Activated T-cell treated with anti-CD3 and anti-CD28 coated beads, Interleukin-2, amount 50 U/mL, for 72 hours (primary cell): ENCODE data around the gene TEKT5. TPM values are rescaled to one million over a fixed set of nuclear protein-coding genes. Genes with fewer than 3 reads are reported as not detected.
"Not testable (repeated sequence)": the region's sequence is repeated elsewhere in the genome, so short reads cannot be mapped to it uniquely, and the experiment has no call there.

Source experiments
- ATAC-seq, 2 donors: fragments of 150-1000 bp; cut with Tn5 transposase; replicated peaks in 1 of 2; 2 replicates each; pipeline ENCODE4 v1.10.0; 2021; ENCODE audit warnings: moderate library complexity in 2 of 2, mild to moderate bottlenecking in 1 of 2
- DNase-seq, 2 donors: peaks; one replicate each; pipeline ENCODE4 v3.0.0; 2021 to 2022; ENCODE audit warnings: mixed read lengths in 1 of 2
- H3K27ac Mint-ChIP-seq: one replicate; pipeline ENCODE4 v1.8.0; 2022; ENCODE audit warnings: mild to moderate bottlenecking, moderate library complexity, mixed read lengths
- H3K27me3 Mint-ChIP-seq: one replicate; pipeline ENCODE4 v1.8.0; 2022; ENCODE audit warnings: low read depth, mixed read lengths
- H3K36me3 Mint-ChIP-seq, 2 donors: one replicate each; pipeline ENCODE4 v1.8.0; 2022; ENCODE audit warnings: mixed read lengths in 2 of 2, mild to moderate bottlenecking in 1 of 2; ENCODE audit not compliant: insufficient read depth in 2 of 2
- H3K4me1 Mint-ChIP-seq: one replicate; pipeline ENCODE4 v1.8.0; 2022; ENCODE audit warnings: low read depth, mixed read lengths
- H3K4me3 Mint-ChIP-seq, 2 donors: one replicate each; pipeline ENCODE4 v1.8.0; 2022; ENCODE audit warnings: mild to moderate bottlenecking in 2 of 2, mixed read lengths in 2 of 2, moderate library complexity in 2 of 2
- H3K9me3 Mint-ChIP-seq, 2 donors: one replicate each; pipeline ENCODE4 v1.8.0; 2022; ENCODE audit warnings: mixed read lengths in 2 of 2
- total RNA-seq, 2 donors: library from RNA; stranded (reverse); gene quantifications; one replicate each; pipeline ENCODE4 v1.2.3, GENCODE V29; 2022

Gene TEKT5
- total RNA-seq, 2 donors from 2014 or later, result 0.23 TPM; not detected in 1

DNA sequence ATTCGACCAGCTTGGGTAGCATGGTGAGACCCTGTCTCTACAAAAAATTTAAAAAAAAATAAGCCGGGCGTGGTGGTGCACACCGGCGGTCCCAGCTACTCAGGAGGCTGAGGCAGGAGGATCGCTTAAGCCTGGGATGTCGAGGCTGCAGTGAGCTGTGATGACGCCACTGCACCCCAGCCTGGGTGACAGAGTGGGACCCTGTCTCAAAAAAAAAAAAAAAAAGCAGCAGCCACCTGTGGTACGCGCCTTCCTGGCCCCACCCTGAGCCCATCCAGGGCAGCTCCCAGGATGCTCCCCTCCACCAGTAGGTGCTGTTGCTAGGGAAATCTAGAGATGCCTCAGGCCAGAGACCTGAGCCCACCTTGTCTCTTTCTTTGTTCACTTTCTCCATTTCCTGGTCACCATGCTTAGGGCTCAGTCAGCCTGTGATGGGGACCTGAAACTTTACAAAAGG is 47.4 kb downstream of the TEKT5 start:
- H3K9me3 Mint-ChIP-seq, result no peaks in the 10 kb centered on the region

DNA sequence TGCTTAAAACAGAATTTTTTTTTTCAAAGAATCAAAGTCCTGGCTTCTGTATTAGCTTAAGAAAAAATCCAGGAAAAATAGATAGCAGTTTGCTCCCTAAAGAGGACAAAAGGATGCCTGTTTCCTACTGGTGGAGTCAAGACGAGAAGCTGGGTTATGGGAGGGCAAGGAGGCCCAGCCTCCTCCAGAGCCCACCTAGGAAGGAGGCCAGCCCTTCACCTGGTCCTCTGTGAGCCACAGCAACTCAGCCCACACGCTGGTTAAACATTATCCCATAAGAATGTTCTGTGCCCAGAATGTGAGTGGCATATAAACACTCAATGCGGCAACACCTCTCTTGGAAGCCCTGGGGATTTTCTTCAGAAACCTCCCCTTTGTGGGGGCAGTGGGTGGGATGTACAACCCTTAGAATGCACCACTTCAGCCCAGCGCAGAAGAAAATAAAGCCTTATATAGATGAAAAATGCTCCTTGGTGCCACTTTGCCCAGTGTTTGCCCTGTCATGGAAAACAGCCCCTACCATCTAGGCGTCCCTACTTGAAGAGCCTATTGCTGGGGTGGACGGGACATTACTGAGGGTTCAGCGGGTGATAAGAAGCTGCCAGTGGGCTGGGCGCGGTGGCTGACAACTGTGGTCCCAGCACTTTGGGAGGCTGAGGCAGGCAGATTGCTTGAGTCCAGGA is 48.0 kb downstream of the TEKT5 start:
- H3K9me3 Mint-ChIP-seq, result no peaks in the 10 kb centered on the region
- no peaks in the 10 kb centered on the region for H3K36me3 Mint-ChIP-seq
- DNase-seq, result no peak
- H3K4me1 Mint-ChIP-seq, result no peaks in the 10 kb centered on the region
- no peaks in the 10 kb centered on the region for H3K27me3 Mint-ChIP-seq
- ATAC-seq, result no peak
- no peak overlapping the region for H3K27ac Mint-ChIP-seq
- no peak overlapping the region for H3K4me3 Mint-ChIP-seq

More for the DNA sequence above, 47.4 kb downstream of the TEKT5 start:
- no peaks in the 10 kb centered on the region for H3K27me3 Mint-ChIP-seq
- H3K36me3 Mint-ChIP-seq, result no peaks in the 10 kb centered on the region
- H3K27ac Mint-ChIP-seq, result no peak overlapping the region
- DNase-seq, result no peak
- no peak for ATAC-seq
- H3K4me1 Mint-ChIP-seq, result no peaks in the 10 kb centered on the region
- no peak overlapping the region for H3K4me3 Mint-ChIP-seq

DNA sequence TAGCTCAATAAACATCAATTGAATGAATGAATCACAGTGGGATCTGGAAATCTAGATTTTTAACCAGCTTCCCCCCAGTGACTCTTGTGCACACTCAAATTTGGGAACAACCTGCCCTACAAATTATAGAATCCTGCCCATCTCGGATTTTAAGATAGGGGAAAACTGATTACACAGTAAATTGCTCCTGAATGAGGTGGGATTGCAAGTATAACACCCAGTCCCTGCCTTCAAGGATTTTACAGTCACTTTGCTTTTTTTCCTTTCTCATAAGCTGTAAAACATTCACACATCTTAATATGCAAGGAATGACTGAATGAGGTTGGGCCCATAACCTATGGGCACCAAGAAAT is 48.5 kb downstream of the TEKT5 start:
- H3K27ac Mint-ChIP-seq, result no peak overlapping the region
- H3K9me3 Mint-ChIP-seq, result no peaks in the 10 kb centered on the region
- H3K4me1 Mint-ChIP-seq, result no peaks in the 10 kb centered on the region
- H3K36me3 Mint-ChIP-seq, result no peaks in the 10 kb centered on the region
- DNase-seq (no peak), ATAC-seq (no peak)
- no peaks in the 10 kb centered on the region for H3K27me3 Mint-ChIP-seq
- H3K4me3 Mint-ChIP-seq, result no peak overlapping the region

DNA sequence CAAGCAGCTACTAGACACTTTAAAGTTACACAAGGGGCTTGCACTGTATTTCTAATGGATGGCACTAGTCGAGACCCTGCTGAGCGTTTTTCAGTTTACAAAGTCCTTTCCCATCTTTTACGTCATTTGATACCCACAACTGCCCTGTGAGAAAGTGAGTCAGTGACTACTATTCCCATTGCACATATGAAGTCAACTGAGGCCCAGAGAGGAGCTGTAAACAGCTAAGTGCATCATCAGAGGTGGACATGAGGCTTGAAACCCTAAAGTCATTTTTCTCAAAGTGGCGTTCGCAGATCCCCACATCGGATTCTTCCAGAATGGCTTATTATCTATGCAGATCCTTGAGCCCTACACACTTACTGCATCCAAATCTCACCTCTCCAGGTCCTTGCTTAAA is 50.6 kb downstream of the TEKT5 start:
- H3K4me1 Mint-ChIP-seq, result no peaks in the 10 kb centered on the region
- H3K27ac Mint-ChIP-seq, result no peak overlapping the region
- DNase-seq, result no peak
- H3K4me3 Mint-ChIP-seq, result no peak overlapping the region
- no peak for ATAC-seq
- no peaks in the 10 kb centered on the region for H3K27me3 Mint-ChIP-seq
- H3K36me3 Mint-ChIP-seq, result no peaks in the 10 kb centered on the region
- no peaks in the 10 kb centered on the region for H3K9me3 Mint-ChIP-seq

DNA sequence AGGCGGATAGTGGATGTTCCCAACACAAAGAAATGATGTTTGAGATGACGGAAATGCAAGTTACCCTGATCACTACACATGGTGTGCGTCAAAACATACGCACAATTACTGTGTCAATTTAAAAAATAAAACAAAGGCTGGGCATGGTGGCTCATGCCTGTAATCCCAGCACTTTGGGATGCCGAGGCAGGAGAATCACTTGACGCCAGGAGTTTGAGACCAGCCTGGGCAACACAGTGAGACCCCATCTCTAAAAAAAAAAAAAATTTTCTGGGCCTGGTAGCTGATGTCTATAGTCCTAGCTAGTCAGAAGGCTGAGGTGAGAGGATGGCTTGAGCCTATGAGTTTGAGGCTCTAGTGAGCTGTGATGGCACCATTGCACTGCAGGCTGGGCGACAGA is 51.8 kb downstream of the TEKT5 start:
- DNase-seq (no peak), ATAC-seq (no peak)
- Mint-ChIP-seq H3K4me1 (no peaks in the 10 kb centered on the region), H3K4me3 (no peak overlapping the region), H3K9me3 (no peaks in the 10 kb centered on the region), H3K27ac (no peak overlapping the region), H3K36me3 (no peaks in the 10 kb centered on the region), H3K27me3 (no peaks in the 10 kb centered on the region)

DNA sequence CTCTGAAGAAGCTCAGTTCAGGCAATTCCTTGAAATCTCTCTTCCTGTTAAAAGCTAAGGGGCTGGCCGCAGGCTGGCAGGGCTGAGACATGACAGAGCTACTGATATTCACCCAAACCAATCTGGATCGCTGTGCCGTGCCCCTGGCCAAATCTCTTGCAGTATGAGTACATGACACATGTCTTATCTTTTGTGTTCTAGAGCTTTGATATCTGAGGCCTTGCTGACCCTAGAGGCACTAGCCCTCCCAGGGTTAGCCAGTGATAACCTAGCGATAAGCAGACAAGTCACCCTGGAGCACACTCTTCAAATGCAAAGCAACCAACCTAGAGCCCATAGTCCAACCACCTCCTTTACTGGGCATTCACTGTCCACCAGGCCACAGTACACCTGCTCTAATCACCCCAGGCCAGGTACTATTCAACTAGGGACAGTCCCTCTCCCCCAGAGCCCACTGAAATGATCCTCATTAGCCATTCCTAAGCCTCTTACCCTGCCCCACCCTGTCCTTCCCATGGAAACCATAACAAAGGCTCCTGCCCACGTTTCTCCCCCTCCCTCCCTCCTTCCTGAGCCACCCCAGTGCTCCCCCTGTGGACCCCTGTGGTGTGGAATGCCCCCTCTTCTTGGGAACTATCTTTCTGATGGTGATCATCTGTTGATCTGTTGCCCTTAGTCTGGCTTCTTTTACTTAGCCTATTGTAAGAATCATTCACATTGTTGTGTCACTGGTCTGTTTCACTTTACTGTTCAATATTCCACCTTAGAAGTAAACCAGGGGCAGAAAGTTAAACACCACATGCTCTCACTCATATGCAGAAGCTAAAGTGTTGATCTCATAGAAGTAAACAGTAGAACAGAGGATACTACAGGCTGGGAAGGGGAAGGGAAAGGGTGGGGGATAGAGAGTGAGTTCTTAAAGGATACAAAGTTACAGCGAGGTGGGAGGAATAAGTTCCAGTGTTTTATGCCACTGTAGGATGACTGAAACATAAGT is 52.5 kb downstream of the TEKT5 start:
- Mint-ChIP-seq H3K27me3 (no peaks in the 10 kb centered on the region), H3K9me3 (no peaks in the 10 kb centered on the region), H3K4me1 (no peaks in the 10 kb centered on the region), H3K4me3 (no peak overlapping the region), H3K27ac (no peak overlapping the region), H3K36me3 (no peaks in the 10 kb centered on the region)
- ATAC-seq (no peak), DNase-seq (no peak)

DNA sequence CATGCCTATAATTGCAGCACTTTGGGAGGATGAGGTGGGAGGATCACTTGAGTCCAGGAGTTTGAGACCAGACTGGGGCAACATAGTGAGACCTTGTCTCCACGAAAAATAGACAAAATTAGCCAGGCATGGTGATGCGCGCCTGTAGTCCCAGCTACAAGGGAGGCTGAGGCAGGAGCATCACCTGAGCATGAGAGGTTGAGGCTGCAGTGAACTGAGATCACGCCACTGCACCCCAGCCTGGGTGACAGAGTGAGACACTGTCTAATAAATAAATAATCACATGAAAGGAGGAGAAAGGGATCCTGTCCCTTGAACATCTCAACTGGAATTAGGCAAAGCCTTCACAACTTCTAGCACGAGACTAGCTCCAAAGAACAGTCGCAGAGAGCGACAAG is 53.2 kb downstream of the TEKT5 start:
- ATAC-seq (no peak), DNase-seq (no peak)
- Mint-ChIP-seq H3K9me3 (no peaks in the 10 kb centered on the region), H3K27ac (no peak overlapping the region), H3K4me1 (no peaks in the 10 kb centered on the region), H3K27me3 (no peaks in the 10 kb centered on the region), H3K4me3 (no peak overlapping the region), H3K36me3 (no peaks in the 10 kb centered on the region)

DNA sequence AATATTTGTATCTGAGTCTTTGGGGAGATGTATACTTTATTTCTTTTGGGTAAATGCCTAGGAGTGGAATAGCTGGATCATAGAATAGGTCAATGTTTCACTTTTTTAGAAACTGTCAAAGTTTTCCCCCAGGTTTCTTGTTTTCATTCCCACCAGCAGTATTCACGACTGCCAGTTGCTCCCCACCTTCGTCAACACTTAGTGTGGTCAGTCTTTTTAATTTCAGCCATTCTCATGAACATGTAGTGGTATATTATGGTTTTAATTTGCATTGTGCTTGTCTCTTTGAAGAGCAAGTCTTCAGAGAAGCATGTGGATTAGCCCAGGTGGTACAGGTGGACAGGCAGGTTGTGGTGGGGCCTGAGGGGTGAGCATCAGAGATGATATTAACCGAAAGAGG is 53.8 kb downstream of the TEKT5 start:
- H3K36me3 Mint-ChIP-seq, result no peaks in the 10 kb centered on the region
- ATAC-seq (no peak), DNase-seq (no peak)
- no peaks in the 10 kb centered on the region for H3K4me1 Mint-ChIP-seq
- H3K27me3 Mint-ChIP-seq, result no peaks in the 10 kb centered on the region
- no peak overlapping the region for H3K27ac Mint-ChIP-seq
- no peak overlapping the region for H3K4me3 Mint-ChIP-seq
- no peaks in the 10 kb centered on the region for H3K9me3 Mint-ChIP-seq

DNA sequence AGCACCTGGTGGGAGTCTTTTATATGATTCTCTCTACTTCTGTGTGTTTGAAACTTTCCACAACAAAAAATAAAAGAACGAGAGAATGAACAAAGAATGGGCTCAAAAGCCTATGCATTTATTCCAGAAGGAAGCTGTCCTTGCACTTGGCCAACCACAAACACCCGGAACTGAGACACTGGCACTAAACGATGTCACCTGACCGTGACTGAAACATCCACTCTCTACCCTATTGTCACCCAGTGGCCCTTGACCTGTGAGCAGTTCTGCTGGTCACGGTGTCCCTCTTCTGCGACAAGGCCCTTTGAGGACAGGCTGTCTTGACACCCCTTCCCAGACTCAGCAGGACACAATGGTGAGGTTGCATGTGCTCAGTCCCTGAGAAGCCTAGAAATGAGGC is 56.6 kb downstream of the TEKT5 start:
- H3K36me3 Mint-ChIP-seq, result no peaks in the 10 kb centered on the region
- no peaks in the 10 kb centered on the region for H3K9me3 Mint-ChIP-seq
- DNase-seq (no peak), ATAC-seq (no peak)
- H3K4me3 Mint-ChIP-seq, result no peak overlapping the region
- no peak overlapping the region for H3K27ac Mint-ChIP-seq
- no peaks in the 10 kb centered on the region for H3K4me1 Mint-ChIP-seq
- no peaks in the 10 kb centered on the region for H3K27me3 Mint-ChIP-seq

DNA sequence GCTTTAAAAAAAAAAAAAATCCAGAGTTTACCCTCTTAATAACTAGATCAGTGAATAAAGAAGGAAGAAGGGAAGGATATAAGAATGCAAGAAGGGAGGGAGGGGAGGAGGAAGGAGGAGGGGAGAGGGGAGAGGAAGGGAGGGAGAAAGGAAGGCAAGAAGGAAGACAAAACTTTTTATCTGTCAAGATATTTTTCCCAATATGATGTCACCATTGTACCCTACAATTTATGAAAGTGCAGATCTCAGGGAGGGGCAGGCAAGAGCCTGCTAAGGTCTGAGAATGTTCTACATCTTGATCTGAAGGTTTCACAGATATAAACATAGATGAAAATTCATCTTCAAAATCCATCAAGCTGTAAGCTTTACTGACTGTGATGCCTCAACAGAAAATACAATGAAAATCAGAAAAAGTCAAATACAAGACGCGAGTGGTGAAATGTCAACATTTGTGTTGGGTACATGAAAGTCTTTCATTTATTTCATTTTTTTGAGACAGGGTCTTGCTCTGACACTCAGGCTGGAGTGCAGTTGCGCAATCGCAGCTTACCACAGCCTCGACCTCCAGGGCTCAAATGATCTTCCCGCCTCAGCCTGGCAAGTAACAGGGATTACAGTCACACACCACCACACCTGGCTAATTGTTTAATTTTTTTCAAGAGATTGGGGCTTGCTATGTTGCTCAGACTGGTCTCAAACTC is 57.2 kb downstream of the TEKT5 start:
- Mint-ChIP-seq H3K9me3 (no peaks in the 10 kb centered on the region), H3K4me3 (no peak overlapping the region), H3K4me1 (no peaks in the 10 kb centered on the region), H3K27me3 (no peaks in the 10 kb centered on the region), H3K36me3 (no peaks in the 10 kb centered on the region), H3K27ac (no peak overlapping the region)
- DNase-seq, result no peak
- no peak for ATAC-seq

DNA sequence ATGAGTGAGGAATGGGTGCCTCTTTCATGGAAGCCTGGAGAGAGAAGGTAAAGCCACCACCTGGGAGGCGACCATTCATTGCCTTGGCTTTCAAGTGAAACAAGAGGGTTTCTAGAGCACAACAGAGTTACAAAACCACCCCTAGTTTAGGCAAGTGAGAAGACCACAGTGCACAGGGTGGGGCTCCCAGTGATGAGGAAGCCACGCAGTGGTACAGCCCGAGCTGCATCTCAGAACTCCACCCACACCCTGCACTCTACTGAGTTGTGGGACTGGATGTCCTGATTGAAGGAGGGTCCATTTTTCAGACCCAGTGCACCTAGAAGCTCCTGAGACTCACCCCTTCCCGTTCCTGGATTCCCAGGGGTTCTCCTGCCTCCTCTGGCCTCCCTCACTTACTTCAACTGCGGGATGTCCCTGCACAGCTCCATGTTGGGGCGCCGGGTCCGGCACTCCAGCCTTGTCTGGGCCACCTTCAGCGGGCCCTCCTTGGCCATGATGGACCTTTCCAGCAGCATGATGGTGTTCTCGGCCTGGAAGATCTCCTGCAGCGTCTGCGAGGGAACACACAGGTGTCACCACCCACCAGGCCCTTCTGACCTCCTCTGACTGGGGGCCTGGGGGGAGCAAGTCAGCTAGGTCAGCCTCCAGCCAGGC is 59.2 kb downstream of the TEKT5 start:
- H3K9me3 Mint-ChIP-seq, result no peaks in the 10 kb centered on the region
- no peak overlapping the region for H3K4me3 Mint-ChIP-seq
- no peak overlapping the region for H3K27ac Mint-ChIP-seq
- H3K27me3 Mint-ChIP-seq, result no peaks in the 10 kb centered on the region
- H3K4me1 Mint-ChIP-seq, result no peaks in the 10 kb centered on the region
- H3K36me3 Mint-ChIP-seq, result no peaks in the 10 kb centered on the region
- no peak for DNase-seq
- no peak for ATAC-seq

DNA sequence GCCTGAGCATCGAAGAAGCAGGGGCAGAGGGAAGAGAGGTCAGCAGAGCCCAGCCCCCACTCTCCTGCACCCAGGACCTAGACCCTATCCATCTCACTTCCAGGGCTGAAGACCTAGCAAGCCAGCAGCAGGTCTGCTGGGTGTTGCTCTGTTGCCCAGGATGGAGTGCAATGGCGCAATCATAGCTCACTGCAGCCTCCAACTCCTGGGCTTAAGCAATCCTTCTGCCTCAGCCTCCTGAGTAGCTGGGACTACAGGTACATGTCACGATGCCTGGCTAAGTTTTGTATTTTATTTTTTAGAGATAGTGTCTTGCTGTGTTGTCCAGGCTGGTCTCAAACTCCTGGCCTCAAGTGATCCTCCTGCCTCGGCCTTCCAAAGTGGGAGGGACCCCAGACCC is 61.3 kb downstream of the TEKT5 start:
- not testable (repeated sequence) for DNase-seq, ATAC-seq, H3K27ac Mint-ChIP-seq, H3K4me1 Mint-ChIP-seq, H3K27me3 Mint-ChIP-seq, H3K36me3 Mint-ChIP-seq, H3K9me3 Mint-ChIP-seq, H3K4me3 Mint-ChIP-seq

DNA sequence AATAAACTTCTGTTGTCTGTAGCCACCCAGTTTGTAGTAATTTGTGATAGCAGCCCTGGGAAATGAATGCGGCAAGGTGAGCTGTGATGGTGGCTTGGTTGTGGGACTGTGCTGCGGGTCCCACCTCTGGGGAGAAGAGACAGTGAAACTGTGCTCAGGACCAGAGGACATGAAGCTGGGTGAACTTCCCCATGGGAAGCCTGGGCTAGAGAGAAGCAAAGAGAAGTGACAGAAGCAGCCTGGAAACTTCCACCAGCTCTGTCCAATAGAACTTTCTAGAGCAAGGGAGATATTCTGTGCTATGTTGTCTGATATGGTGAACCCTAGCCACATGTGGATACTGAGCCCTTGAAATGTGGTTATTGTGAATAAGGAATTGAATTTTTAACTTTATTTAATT is 62.8 kb downstream of the TEKT5 start:
- Mint-ChIP-seq H3K36me3 (no peaks in the 10 kb centered on the region), H3K4me1 (no peaks in the 10 kb centered on the region), H3K9me3 (no peaks in the 10 kb centered on the region), H3K27me3 (no peaks in the 10 kb centered on the region), H3K4me3 (no peak overlapping the region), H3K27ac (no peak overlapping the region)
- no peak for DNase-seq
- ATAC-seq, result no peak
